Measurements from ENCODE around the gene PALS1. TPM values are rescaled to one million over a fixed set of nuclear protein-coding genes. Genes with fewer than 3 reads are reported as not detected.

The PALS1 gene
- 17.9 TPM for total RNA-seq

DNA sequence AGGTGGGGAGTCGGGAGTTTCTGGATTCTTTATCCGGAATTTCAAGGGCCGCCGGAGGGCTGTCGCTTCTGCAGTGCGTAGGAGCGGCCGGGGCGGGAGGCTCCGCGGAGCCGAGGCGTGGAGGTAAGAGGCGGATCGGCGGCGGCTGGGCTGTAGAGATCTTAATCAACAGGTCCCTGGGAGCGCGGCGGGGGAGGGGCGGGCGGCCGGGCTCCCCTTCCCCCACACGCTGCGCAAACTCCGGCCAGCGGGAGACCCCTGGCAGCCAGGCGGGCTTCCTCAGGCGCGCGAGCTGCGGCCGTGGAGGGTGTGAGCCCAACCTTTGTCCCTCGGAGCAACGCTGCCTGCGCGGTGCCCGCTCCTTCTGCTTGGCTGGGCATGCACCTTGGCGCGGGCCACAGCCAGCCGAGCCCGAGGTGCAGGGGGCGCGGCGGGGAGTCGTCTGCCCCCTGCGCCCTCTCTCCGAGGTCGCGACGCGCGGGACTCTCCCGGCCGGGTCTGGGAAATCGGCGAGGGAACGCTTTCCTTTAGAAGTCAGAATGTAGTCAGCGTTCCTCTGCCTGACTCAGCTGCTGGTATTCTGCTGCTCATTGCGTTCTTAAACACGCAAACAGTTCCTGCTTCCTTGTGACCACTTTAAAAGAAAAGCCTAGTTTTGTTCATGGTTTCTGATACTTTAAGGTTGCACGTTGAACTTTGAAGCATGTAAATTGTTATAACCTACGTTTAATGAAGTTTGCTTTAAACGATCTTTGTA lies at the start of gene PALS1:
PALS1 (plus strand) TSS at position 25 of the 757 bp plus-strand sequence. CDS start 37,736 bp downstream, outside the sequence.
- FAIRE-seq: no peak
- DNase-seq (ENCODE audit: low spot score in 2 of 2): peak in 1 of 2 donors; percentile 39

DNA sequence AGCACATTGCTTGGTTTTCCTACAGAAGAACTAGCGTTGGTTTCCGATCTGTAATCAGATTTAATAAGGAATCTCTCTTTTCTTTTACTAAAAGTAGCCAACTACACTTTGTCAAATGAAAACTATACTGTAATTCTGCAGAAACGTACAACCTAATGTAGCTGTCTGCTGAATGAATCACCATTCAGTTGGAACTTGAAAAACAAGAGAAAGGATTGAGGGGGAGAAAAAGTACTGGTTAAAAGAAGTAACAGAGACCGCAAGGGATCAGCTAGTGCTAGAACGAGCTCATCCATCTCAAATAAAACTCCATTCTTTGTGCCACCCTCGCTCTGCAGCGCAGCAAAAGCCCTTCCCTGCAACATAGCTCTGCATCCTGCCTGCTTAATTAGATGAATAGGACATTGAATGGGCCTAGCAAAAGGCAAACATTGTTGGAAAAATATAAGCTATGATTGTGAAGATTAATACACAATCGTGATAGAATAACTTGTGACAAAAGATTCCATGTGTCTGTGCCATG lies 49.4 kb upstream of the PALS1 start:
- no peak for DNase-seq (ENCODE audit: low spot score in 2 of 2)
- FAIRE-seq: no peak

DNA sequence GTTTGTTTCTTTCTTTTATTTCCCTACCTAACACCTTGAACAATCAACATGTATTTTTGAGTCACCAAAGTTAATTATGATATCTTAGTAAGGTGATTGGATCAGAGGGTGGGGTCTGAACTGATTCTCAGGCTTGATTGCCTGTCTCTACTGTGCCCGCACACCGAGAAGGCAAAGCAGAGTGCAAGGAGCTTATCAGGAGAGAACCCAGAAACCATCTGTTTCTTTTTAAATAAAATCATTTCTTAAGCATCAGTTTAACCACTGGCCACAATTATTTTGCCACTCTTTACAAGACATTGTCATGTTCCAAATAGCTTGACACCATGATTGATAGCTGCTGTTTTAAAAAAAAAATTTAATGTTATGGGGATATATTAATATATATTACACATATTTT lies 48.9 kb upstream of the PALS1 start:
- no peak for DNase-seq (ENCODE audit: low spot score in 2 of 2)
- no peak for FAIRE-seq

DNA sequence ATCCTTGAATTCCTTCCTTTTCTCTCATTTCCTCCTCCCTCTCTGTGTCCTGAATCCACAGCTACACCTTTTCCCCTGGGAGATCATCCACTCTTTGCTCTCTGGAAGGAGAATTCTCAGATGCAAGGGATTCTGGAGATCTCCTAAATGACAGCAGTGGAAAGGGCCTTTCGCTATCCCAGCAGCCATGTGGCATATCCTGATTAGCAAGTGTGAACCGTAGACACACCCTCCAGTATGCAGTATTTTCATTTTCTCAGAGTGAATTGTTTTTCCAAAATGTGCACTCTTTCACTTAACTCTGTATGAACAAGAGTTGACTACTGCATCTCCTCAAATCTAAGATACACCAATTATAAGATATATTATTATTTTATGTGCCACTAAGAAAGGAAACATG lies 46.0 kb upstream of the PALS1 start:
- no peak for DNase-seq (ENCODE audit: low spot score in 2 of 2)
- FAIRE-seq: no peak

DNA sequence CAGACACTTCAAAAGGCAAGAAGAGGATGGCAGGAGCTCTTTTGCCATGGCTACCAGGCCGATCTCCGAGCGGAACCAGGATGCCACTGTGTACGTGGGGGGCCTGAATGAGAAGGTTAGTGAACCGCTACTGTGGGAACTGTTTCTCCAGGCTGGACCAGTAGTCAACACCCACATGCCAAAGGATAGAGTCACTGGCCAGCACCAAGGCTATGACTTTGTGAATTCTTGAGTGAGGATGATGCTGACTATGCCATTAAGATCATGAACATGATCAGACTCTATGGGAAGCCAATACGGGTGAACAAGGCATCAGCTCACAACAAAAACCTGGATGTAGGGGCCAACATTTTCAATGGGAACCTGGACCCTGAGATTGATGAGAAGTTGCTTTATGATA lies 42.2 kb upstream of the PALS1 start:
- no peak for DNase-seq (ENCODE audit: low spot score in 2 of 2)
- FAIRE-seq: no peak

DNA sequence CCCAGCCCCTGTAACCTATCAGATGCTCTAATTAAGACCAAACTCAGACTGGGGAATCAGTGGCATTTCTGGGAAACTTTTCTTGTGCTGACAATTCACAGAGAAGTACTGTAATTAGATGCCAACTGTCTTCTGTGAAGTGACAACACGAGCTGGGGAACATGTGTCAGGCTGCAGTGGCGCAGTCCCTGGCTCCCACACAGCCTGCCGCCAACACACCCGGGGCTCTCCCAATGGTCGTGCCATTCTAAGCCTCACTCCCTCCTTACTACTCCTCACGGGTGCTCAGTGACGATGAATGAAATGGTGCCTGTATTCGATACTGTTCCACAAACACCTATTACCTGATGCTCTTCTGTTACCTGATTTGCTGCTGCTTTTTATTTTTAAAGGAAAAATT lies 33.4 kb upstream of the PALS1 start:
- FAIRE-seq: no peak
- no peak for DNase-seq (ENCODE audit: low spot score in 2 of 2)

DNA sequence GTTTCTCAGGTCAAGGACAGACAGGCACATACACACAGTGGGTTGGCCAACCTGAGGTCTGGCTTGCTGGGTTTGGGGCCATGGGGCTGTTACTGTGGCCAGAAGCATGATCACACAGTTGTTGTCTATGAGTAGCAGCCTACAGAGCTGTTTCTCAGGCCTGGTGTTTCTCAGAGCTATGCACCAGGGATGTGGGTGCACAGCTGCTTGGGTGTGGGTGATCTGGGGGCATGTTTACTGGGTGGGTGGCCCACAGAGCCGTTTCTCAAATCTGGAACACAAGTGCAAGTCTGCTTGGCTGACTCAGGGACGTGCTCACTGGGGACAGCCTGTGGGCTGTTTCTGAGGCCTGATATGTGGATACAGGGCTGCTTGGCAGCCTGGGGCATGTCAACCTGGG lies 23.1 kb upstream of the PALS1 start:
- FAIRE-seq (no peak), DNase-seq (ENCODE audit: low spot score in 2 of 2) (no peak)

DNA sequence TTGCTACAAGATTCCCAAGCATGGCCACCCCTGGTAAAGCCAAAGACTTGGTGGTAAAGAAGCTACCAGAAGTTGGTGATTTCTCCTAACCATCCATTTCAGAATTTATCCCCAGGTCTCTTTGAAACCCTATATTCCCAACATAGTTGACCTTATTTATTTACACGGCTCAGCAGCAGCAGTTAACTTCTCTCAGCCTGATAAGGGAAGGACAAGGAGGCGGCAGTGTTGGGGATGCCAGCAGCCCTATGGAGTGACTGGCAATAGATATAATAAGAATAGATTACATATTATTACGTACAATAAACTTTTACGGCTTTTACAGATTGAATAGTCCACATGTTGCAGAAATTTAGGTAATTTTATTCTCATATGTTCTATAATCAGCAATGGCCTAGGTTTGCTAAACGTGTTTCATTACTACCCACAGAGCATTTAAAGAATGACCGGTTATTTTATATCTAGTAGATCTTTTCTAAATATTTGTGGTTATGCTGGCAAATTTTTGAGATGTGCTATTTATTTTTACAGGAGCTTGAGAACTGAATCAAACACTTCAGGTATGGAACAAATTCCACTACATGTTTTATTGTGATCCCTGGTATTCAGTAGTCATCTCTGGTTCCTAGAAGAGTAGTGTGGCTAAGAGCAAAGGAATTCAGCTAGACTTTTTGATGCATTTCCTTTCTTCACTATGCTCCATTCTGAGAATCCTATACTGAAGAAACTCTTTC lies 19.8 kb upstream of the PALS1 start:
- DNase-seq (ENCODE audit: low spot score in 2 of 2) (no peak), FAIRE-seq (no peak)

DNA sequence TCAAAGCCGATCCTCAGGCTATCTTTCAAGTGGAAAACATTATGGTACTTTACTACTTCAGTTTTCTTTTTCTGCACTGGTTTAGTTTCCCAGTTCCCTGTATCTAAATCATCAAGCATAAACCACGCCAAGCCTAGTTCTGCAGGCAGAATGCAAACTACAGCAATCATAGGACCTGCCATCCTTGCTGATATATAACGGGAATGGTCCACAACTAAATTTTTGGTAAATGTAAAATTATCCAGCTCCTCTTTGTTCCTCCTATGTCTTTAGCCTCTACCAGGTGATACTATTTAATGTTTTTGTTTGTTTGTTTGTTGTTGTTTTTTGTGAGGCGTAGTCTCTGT lies 19.3 kb upstream of the PALS1 start:
- FAIRE-seq (no peak), DNase-seq (ENCODE audit: low spot score in 2 of 2) (no peak)

DNA sequence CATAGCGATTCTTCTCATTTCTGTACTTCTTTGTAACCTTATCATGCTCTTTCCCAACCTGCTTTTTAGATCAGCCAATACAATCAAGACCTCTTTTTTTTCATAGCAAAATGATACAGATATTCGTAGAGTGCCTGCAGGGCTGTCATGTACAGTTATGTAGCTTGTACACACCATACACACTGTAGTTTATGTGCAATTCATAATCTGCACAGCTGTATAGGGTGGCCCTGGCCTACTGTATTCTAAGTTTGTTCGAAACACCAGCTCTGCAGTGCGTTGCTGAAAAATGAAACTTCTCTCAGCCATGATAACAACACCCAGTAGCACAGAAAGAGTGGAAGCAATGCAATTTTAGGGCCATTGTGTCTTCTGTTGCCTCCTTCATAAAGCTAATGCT lies 15.7 kb upstream of the PALS1 start:
- DNase-seq (ENCODE audit: low spot score in 2 of 2) (no peak), FAIRE-seq (no peak)

DNA sequence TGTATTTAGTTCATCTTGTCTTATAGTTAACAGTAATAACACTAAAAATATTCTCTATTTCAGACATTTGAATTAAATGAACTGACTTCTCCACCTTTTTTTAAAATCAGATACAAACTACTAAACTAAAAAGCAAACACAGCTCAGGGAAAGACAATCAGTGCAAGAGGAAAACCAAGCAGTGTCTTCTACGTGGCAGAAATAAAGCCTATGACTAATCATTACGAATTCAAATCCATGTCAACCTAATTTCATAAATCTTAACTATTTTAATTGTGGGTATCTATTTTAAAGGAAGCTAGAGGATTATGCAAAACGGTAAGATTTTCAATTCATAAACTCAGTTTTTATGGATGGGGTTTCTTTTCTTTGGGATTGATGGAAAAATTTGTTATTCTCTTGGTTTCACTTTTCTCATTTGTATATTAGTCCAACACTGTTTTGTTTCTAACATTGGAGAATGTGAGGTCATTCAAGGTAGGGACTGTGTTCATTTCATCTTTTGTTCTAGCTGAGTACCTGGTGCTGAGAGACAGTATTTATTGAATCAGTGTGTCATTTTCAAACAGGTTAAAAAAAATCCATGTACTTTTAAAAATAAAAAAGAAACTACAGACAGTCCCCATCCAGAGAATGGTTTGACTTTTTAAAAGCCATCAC lies 12.8 kb upstream of the PALS1 start:
- no peak for DNase-seq (ENCODE audit: low spot score in 2 of 2)

DNA sequence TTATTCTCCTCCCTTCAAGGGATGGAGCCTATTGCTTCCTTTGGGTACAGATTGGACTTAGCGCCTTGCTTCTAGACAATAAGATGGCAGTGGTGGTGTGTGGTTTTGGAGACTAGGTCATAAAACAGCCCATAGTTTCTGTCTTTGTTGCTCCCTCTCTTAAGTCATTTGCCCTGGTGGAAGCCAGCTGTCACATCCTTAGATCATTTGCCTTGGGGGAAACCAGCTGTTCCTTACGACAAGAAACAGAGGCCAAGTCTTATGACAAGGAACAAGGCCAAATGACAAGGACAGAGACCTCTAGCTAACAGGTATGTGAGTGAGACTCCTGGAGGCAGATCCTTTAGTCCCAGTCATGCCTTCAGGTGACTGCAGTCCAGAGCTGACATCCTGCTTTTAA lies 9.2 kb upstream of the PALS1 start:
- no peak for DNase-seq (ENCODE audit: low spot score in 2 of 2)
- FAIRE-seq: no peak

More for the DNA sequence above, 12.8 kb upstream of the PALS1 start:
- peak; percentile 33 for FAIRE-seq

DNA sequence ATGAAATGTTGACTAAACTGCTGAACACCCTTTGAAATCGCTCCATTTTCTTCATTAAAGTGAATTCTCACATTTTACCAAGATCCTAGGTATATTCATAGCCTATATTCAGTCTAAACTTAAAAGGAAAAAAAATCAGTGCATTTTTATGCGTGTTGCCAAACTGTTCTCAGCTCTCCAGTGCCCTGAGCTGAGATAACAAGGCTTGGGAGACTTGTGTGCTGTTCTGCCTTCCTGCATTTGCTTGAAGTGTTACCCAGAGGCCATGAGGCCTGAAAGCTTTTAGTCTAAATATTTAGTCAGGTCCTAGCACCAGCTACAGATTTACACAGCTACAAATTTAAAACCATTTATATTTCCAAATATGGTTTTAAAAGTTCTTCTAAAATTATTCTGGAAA lies 8.6 kb upstream of the PALS1 start:
- DNase-seq (ENCODE audit: low spot score in 2 of 2) (no peak), FAIRE-seq (no peak)

DNA sequence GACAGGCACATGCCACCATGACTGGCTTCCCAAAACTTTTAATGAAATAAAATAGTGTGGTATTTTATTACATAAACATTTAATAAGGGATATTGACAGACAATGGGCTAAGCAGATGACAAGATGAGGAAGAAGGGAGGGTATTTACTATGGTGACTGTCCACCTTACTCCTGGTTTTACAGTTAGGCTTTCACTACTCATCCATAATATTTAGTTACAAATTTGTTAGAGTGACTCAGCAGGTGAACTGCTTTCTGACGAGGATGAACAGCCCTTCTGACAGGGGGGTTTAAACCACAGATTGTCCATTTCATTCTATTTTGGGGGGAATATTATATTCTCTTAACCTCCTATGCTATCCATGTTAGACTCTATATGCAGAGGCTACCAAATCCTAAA lies 3.6 kb upstream of the PALS1 start:
- no peak for FAIRE-seq
- no peak for DNase-seq (ENCODE audit: low spot score in 2 of 2)

DNA sequence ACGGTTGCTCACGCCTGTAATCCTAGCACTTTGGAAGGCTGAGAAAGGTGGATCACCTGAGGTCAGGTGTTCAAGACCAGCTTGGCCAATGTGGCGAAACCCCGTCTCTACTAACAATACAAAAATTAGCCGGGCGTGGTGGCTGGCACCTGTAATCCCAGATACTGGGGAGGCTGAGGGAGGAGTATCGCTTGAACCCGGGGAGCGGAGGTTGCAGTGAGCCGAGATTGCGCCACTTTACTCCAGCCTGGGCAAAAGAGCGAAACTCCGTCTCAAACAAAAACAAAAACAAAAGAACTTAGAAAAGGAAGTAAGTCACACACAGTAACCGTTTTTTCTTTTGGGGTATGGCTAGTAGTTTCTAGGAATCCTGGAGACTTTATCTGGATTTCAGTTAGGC lies 1.7 kb upstream of the PALS1 start:
- FAIRE-seq (no peak), DNase-seq (ENCODE audit: low spot score in 2 of 2) (no peak)

DNA sequence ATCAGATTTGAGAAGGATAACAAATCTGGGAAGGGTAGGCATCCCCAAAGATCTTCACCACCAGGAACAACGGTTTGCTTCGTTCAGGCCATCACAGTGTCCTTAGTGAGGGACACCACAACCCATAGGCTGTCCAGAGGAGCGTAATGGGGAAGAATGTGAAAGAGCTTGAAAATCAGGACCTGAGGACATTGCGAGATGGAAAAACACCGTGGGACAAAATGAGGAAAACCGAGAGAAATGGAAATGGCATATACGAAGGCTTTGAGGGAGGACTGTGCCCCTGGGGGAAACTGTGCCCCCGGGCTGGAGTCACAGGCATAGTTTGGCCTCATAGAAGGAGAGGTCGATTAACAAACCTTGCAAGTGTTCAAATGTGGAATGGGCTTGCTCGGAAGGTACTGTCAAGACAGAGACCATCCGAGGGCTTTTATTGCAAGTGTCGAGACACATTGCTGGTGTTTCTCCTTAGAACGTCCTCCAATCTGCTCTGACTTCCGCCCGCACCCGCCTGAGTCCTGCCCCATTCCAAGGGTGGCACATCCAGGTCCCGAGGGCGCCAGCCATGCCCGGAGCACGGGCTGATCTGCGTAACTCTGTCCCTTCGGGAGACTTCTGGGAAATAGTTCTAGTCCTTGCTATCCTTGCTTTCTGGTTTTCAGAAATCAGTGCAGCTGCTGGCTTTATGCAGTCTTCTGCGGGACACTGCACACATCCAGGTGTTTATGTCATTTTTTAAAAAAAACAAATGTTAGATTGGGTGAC lies 885 bp upstream of the PALS1 start:
- FAIRE-seq: no peak
- peak; percentile 19 to 24 for DNase-seq (ENCODE audit: low spot score in 2 of 2)

DNA sequence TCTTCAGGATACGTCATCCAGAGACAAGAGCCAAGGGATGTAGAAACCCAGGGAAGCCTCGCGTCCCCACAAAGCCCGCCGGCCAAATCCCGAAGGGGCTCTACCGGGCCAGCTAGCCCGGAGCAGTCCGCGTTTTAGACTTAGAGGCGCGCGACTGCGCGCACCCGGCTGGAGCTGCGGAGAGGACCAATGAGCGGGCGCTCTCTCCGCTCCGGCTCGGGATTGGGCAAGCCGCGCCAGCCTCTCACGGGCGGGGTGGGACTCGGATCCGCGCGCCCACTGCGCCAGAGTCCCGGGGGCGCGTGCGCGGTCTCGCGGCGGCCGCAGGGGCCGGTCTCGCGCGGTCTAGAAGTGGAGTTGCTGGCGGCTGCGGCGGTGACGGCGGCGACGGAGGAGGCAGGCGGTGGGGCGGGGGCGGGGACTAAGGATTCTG lies 241 bp upstream of the PALS1 start:
- no peak for FAIRE-seq
- peak; percentile 87 to 90 for DNase-seq (ENCODE audit: low spot score in 2 of 2)

DNA sequence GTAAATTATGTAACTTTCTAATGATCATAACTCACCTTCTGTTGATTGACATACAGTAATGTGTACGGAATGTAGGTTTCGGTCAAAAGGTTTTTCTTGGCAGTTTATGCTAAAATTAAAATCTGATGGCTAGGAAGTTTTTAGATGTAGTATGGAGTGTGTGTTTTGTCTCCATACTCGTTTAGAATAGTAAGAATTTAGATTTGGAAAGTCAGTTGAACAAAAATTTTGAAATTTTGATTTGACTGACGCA lies 859 bp downstream of the PALS1 start:
- no peak for FAIRE-seq
- no peak for DNase-seq (ENCODE audit: low spot score in 2 of 2)

DNA sequence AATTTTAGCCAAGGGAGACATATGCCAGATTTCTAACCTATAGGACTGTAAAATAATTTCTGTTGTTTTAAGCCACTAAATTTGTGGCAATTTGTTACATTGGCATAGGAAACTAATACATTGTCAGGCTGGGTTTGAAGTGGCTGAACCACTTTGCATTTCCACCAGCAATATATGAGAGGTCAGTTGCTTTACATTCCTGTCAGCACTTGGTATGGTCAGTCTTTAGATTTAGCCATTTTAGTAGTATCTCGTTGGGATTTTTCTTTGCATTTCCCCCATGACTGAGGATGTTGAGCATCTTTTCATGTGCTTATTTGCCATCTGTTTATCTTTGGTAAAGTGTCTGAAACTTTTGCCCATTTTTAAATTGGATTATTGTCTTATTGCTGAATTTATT lies 3.9 kb downstream of the PALS1 start:
- no peak for DNase-seq (ENCODE audit: low spot score in 2 of 2)
- no peak for FAIRE-seq

DNA sequence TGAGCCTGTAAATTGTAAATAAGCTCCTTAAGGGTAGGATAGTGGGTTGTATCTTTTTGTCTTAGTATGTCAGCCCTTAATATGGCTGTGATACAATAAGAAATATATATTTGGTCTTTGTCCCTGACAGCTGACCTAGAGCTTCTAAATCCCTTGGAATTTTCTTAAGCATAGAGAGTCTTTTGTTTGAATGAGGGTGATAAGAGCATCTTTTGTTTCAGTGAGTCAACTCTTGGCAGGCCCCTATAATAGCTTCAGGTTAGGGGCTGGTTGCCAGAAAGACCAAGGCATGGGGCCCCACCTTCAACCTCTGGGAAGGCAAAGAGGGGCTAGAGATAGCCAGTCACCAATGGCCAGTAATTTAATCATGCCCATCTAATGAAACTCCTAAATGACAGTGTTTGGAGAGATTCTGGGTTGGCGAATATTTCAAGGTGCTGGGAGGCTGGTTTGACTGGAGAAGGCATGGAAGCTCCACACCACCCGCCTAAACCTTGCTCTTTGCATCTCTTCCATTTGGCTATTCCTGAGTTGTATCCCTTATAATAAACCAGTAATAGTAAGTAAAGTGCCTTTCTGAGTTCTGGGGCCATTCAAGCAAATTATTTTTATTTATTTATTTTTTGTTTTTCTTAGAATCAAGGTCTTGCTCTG lies 10.5 kb downstream of the PALS1 start:
- DNase-seq (ENCODE audit: low spot score in 2 of 2) (no peak), FAIRE-seq (no peak)
